Activated naive CD8-positive, alpha-beta T cell treated with anti-CD3 and anti-CD28 coated beads, Interleukin-2, amount 10 ng/mL, durations not matched to agents 7 days and 5 days (primary cell): Measurements from ENCODE around the gene NPR2. TPM values are rescaled to one million over a fixed set of nuclear protein-coding genes. Genes with fewer than 3 reads are reported as not detected.

Experiments
- ATAC-seq: fragments of 150-1000 bp; cut with Tn5 transposase; one replicate; pipeline ENCODE4 v1.10.0; 2021; ENCODE audit warnings: low read depth, moderate library complexity
- POLR2A ChIA-PET: fragments of 350-600 bp; sonication (Branson Sonifier 250); formaldehyde crosslinking; loops from one replicate; lab custom pipeline; 2021; ENCODE audit warnings: antibody characterized with exemption; lab: Charles Lee
- DNase-seq: peaks from one replicate; pipeline ENCODE4 v3.0.0; 2021
- H3K27ac Mint-ChIP-seq: one replicate; pipeline ENCODE4 v1.8.0; 2022; ENCODE audit warnings: mild to moderate bottlenecking, mixed read lengths
- H3K27me3 Mint-ChIP-seq: one replicate; pipeline ENCODE4 v1.8.0; 2022; ENCODE audit warnings: mild to moderate bottlenecking, moderate library complexity, mixed read lengths
- H3K36me3 Mint-ChIP-seq: one replicate; pipeline ENCODE4 v1.8.0; 2021; ENCODE audit warnings: mild to moderate bottlenecking, mixed read lengths
- H3K4me1 Mint-ChIP-seq: one replicate; pipeline ENCODE4 v1.8.0; 2021; ENCODE audit warnings: mixed read lengths
- H3K4me3 Mint-ChIP-seq: one replicate; pipeline ENCODE4 v1.8.0; 2022; ENCODE audit warnings: mild to moderate bottlenecking, moderate library complexity, mixed read lengths
- H3K9me3 Mint-ChIP-seq: one replicate; pipeline ENCODE4 v1.8.0; 2021; ENCODE audit warnings: mixed read lengths
- total RNA-seq, 2 experiments: library from RNA; stranded (reverse); gene quantifications; one replicate each; pipeline ENCODE4 v1.2.3, GENCODE V29; 2021

The NPR2 gene
- total RNA-seq, 2 experiments from 2014 or later: 13.5 to 13.7 TPM

GRCh38 chr9:35847792-35848572, 56.6 kb downstream of the NPR2 start:
- POLR2A ChIA-PET: no interaction called here
- H3K4me3 Mint-ChIP-seq: peak overlapping the region; percentile 1

GRCh38 chr9:35852267-35852815, 61.0 kb downstream of the NPR2 start:
- Mint-ChIP-seq H3K9me3 (no peaks in the 10 kb centered on the region), H3K27ac (no peak overlapping the region), H3K27me3 (peaks cover 3% of the 10 kb centered on the region), H3K4me1 (peaks cover 5% of the 10 kb centered on the region), H3K36me3 (no peaks in the 10 kb centered on the region), H3K4me3 (no peak overlapping the region)
- POLR2A ChIA-PET: no interaction called here
- no peak for DNase-seq
- ATAC-seq: no peak

More at GRCh38 chr9:35847792-35848572, 56.6 kb downstream of the NPR2 start:
- ATAC-seq (peak; percentile 49), DNase-seq (no peak)
- Mint-ChIP-seq H3K27me3 (peaks cover 3% of the 10 kb centered on the region), H3K4me1 (peaks cover 25% of the 10 kb centered on the region), H3K9me3 (no peaks in the 10 kb centered on the region), H3K27ac (peak overlapping the region; percentile 35), H3K36me3 (peaks cover 2% of the 10 kb centered on the region)

GRCh38 chr9:35852876-35853865, 61.8 kb downstream of the NPR2 start:
- Mint-ChIP-seq H3K9me3 (no peaks in the 10 kb centered on the region), H3K4me3 (no peak overlapping the region), H3K4me1 (peaks cover 3% of the 10 kb centered on the region), H3K27me3 (peaks cover 3% of the 10 kb centered on the region), H3K36me3 (no peaks in the 10 kb centered on the region), H3K27ac (no peak overlapping the region)
- DNase-seq: no peak
- POLR2A ChIA-PET: no interaction called here
- ATAC-seq: no peak

GRCh38 chr9:35854091-35854762, 62.8 kb downstream of the NPR2 start:
- no peaks in the 10 kb centered on the region for H3K36me3 Mint-ChIP-seq
- H3K4me1 Mint-ChIP-seq: no peaks in the 10 kb centered on the region
- POLR2A ChIA-PET: no interaction called here
- no peak overlapping the region for H3K27ac Mint-ChIP-seq
- H3K4me3 Mint-ChIP-seq: no peak overlapping the region
- DNase-seq (no peak), ATAC-seq (no peak)
- no peaks in the 10 kb centered on the region for H3K9me3 Mint-ChIP-seq
- H3K27me3 Mint-ChIP-seq: peaks cover 3% of the 10 kb centered on the region

GRCh38 chr9:35856206-35856605, 64.8 kb downstream of the NPR2 start:
- DNase-seq (no peak), ATAC-seq (no peak)
- Mint-ChIP-seq H3K4me1 (no peaks in the 10 kb centered on the region), H3K36me3 (no peaks in the 10 kb centered on the region), H3K27me3 (peaks cover 3% of the 10 kb centered on the region), H3K27ac (no peak overlapping the region), H3K9me3 (no peaks in the 10 kb centered on the region), H3K4me3 (no peak overlapping the region)
- POLR2A ChIA-PET: no interaction called here

GRCh38 chr9:35856882-35857281, 65.5 kb downstream of the NPR2 start:
- H3K27ac Mint-ChIP-seq: no peak overlapping the region
- POLR2A ChIA-PET: no interaction called here
- DNase-seq: no peak

GRCh38 chr9:35858458-35858857, 67.1 kb downstream of the NPR2 start:
- Mint-ChIP-seq H3K36me3 (no peaks in the 10 kb centered on the region), H3K27ac (no peak overlapping the region), H3K9me3 (no peaks in the 10 kb centered on the region), H3K4me1 (no peaks in the 10 kb centered on the region), H3K27me3 (peaks cover 14% of the 10 kb centered on the region), H3K4me3 (no peak overlapping the region)
- DNase-seq (no peak), ATAC-seq (no peak)
- POLR2A ChIA-PET: interaction anchor here (0.6 to 0.7 kb wide), 2 partner anchors 52 to 97 kb away, joined by 3 read pairs; no protein-coding TSS in a partner anchor

More at GRCh38 chr9:35856882-35857281, 65.5 kb downstream of the NPR2 start:
- Mint-ChIP-seq H3K4me3 (no peak overlapping the region), H3K27me3 (peaks cover 9% of the 10 kb centered on the region), H3K4me1 (no peaks in the 10 kb centered on the region), H3K36me3 (no peaks in the 10 kb centered on the region), H3K9me3 (no peaks in the 10 kb centered on the region)
- ATAC-seq: no peak

Other genes starting within 250 kb of the NPR2 start
- gene TESK1, start 186.3 kb upstream of the NPR2 start, total RNA-seq: 10 to 100 TPM; 42.2 to 42.8 TPM
- 10 to 100 TPM; 15.3 to 18.4 TPM for gene CD72, start 173.2 kb upstream of the NPR2 start, total RNA-seq
- gene SIT1, start 140.7 kb upstream of the NPR2 start, total RNA-seq: 100 to 1,000 TPM; 174 to 195 TPM
- gene RMRP, start 133.6 kb upstream of the NPR2 start, total RNA-seq: over 10,000 TPM; 10,447 to 10,452 TPM
- gene CCDC107, start 133.3 kb upstream of the NPR2 start, total RNA-seq: 10 to 100 TPM; 32.7 to 36.3 TPM
- gene ARHGEF39, start 126.4 kb upstream of the NPR2 start, total RNA-seq: 10 to 100 TPM; 13.1 to 13.4 TPM
- 1 to 10 TPM in 1 of 2 experiments, under 1 TPM in 1; 0.86 to 1.2 TPM for gene CA9, start 117.7 kb upstream of the NPR2 start, total RNA-seq
- 10 to 100 TPM; 35.7 to 36.9 TPM for gene TPM2, start 101.7 kb upstream of the NPR2 start, total RNA-seq
- 100 to 1,000 TPM; 381 to 388 TPM for gene TLN1, start 59.4 kb upstream of the NPR2 start, total RNA-seq
- 10 to 100 TPM; 21.1 to 24.1 TPM for gene CREB3, start 58.9 kb upstream of the NPR2 start, total RNA-seq
- gene GBA2, start 42.4 kb upstream of the NPR2 start, total RNA-seq: 10 to 100 TPM; 60.1 to 62.2 TPM
- gene RGP1, start 42.3 kb upstream of the NPR2 start, total RNA-seq: 10 to 100 TPM; 26.9 to 29.1 TPM
- not detected for gene MSMP, start 37.3 kb upstream of the NPR2 start, total RNA-seq
- gene SPAG8, start 20.7 kb downstream of the NPR2 start, total RNA-seq: 1 to 10 TPM; 3.4 to 4.6 TPM
- gene HINT2, start 23.5 kb downstream of the NPR2 start, total RNA-seq: 10 to 100 TPM; 54.3 to 56.4 TPM
- not detected for gene FAM221B, start 37.1 kb downstream of the NPR2 start, total RNA-seq
- 1 to 10 TPM; 5.9 to 6.1 TPM for gene TMEM8B, start 37.6 kb downstream of the NPR2 start, total RNA-seq
- gene OR13J1, start 78.8 kb downstream of the NPR2 start, total RNA-seq: not detected
- gene HRCT1, start 114.6 kb downstream of the NPR2 start, total RNA-seq: not detected
- gene SPAAR, start 117.9 kb downstream of the NPR2 start, total RNA-seq: not detected
- gene OR2S2, start 166.6 kb downstream of the NPR2 start, total RNA-seq: not detected
- gene RECK, start 245.3 kb downstream of the NPR2 start, total RNA-seq: 1 to 10 TPM; 8.8 to 9.3 TPM